22Rv1 (cell line): ENCODE results near the gene IRF6.

Experiments used
- H3K27ac ChIP-seq: fragments of 450-650 bp; 2 replicates; pipeline ENCODE4 v1.5.1; 2017
- ZFX ChIP-seq: fragments of 450-650 bp; IDR thresholded peaks from 2 replicates; pipeline ENCODE4 v1.6.1; 2017; ENCODE audit warnings: antibody characterized with exemption, borderline replicate concordance
- TF ChIP-seq, protein P1 (sequence below): fragments of 450-650 bp; IDR thresholded peaks from 2 replicates; pipeline ENCODE4 v1.5.1; 2017; ENCODE audit warnings: mild to moderate bottlenecking

Gene IRF6

DNA sequence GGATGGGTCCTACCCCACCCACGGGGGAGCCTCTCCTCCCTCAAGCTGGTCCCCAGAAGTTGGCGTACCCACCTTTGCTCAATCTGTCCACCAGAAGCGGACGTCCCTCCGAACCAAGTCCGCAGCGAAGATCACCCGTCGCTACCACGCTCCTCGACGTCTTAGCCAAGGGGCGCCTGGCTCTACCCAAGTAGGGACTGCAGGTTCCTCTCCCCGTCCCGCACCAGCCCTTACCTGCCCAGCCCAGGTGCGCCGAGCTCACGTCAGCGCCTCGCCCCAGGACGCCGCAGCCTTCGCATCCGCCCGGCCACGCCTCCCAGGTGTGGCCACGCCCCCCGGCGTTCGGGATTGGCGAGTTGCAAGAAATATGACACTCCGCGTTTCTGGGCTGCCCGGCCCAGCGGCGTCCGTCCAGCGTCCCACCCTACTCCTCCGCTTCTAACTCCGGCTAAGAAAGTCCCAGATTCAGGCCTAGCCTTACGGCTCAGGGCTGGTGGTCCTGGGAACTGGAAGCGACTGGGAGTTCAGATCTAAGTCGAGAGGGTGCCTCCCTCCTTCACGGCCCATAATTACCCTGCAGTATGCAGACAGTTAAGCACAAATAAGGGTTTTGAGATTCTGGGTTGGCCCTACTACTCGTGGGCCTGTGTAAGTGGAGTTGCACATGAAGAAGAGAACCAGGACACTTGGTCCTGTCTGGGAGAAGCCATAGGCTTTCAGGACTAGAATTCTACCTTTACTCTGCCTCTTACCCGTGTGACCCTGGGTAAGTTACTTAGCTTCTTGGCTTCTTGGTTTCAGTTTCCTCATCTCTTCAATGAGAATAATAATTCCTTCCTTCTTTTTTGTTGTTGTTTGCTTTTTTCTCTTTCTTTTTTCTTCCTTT is at the start of gene IRF6:
IRF6 (minus strand) TSS at position 268 of the 886 bp plus-strand sequence. CDS start 4,729 bp downstream, outside the sequence.
- H3K27ac ChIP-seq = peak within 1 kb of the TSS; percentile 80

GRCh38 chr1:209855623-209856022 is 49.7 kb upstream of the IRF6 start:
- no peak overlapping the region for H3K27ac ChIP-seq
- TF ChIP-seq ZFX = no peak
- TF ChIP-seq, protein P1, sequence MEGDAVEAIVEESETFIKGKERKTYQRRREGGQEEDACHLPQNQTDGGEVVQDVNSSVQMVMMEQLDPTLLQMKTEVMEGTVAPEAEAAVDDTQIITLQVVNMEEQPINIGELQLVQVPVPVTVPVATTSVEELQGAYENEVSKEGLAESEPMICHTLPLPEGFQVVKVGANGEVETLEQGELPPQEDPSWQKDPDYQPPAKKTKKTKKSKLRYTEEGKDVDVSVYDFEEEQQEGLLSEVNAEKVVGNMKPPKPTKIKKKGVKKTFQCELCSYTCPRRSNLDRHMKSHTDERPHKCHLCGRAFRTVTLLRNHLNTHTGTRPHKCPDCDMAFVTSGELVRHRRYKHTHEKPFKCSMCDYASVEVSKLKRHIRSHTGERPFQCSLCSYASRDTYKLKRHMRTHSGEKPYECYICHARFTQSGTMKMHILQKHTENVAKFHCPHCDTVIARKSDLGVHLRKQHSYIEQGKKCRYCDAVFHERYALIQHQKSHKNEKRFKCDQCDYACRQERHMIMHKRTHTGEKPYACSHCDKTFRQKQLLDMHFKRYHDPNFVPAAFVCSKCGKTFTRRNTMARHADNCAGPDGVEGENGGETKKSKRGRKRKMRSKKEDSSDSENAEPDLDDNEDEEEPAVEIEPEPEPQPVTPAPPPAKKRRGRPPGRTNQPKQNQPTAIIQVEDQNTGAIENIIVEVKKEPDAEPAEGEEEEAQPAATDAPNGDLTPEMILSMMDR = no peak

More for the DNA sequence above, at the start of gene IRF6:
- TF ChIP-seq, protein P1 = no peak
- no peak for TF ChIP-seq ZFX

- no peak overlapping the region for H3K27ac ChIP-seq
- TF ChIP-seq, protein P1 = no peak
- TF ChIP-seq ZFX = no peak
These were observed 49.1 kb upstream of the IRF6 start for GRCh38 chr1:209855006-209855405.

- H3K27ac ChIP-seq = no peak overlapping the region
- TF ChIP-seq ZFX = no peak
- TF ChIP-seq, protein P1 = no peak
These were observed 48.3 kb upstream of the IRF6 start for GRCh38 chr1:209854196-209854595.

DNA sequence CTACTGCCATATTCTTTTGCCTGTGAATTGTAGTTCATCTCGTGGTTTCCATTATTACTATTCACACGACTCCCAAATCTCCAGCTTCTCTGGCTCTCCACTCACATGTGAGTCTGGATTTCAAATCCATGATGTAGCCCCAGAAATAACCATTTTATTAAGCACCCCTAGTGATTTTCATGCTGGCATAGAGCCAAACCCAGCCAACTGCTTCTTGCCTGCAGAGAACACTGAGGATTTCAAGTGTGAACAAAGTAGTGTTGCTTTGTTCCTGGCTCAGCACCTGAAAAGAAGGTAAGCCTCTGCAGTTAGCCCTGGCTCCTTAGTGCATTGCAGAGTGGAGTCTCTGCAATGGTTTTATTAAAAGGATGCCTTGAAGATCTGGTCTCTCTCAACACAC is 47.7 kb upstream of the IRF6 start:
- H3K27ac ChIP-seq = no peak overlapping the region
- no peak for TF ChIP-seq ZFX
- TF ChIP-seq, protein P1 = no peak

DNA sequence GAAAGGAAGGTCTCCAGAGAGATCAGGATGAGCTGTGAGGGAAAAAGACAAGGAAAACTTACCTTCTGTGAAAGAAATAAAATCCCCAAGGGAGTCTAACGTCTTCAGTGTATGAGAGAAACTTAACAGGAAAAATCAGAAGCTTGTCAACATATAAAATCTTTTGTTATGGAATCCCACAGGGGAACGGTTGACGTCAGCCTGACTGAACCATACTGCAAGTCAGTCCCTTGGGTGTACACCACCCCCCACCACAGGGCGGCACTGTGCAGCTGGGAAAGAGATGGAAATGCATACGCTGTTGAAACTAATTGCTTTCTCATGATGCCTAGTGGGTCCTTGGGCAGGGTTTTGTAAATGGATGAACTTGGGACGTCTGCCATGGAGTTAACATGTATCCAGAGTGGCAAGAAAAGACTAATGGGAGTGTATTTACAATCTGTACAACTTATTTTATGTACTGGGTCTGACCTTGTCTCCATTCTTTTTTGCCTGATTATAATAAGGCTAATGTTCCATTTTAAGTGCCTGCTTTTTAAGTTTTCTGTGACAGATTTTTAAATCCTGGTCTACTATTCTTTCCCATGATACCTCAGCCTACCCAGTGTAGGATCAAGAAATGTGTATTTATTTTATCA is 44.5 kb upstream of the IRF6 start:
- H3K27ac ChIP-seq = no peak overlapping the region
- TF ChIP-seq ZFX = no peak
- TF ChIP-seq, protein P1 = peak; percentile 95

- TF ChIP-seq ZFX = no peak
- TF ChIP-seq, protein P1 = no peak
- no peak overlapping the region for H3K27ac ChIP-seq
These were observed 43.4 kb upstream of the IRF6 start for GRCh38 chr1:209849388-209849787.
